H1 (cell line): ENCODE results near the gene MYO5B. TPM values are rescaled to one million over a fixed set of nuclear protein-coding genes. Genes with fewer than 3 reads are reported as not detected.

Experiments
- CTCF ChIA-PET: fragments of 300-600 bp; sonication (Branson Sonifier 250); formaldehyde crosslinking; loops from one replicate; lab custom pipeline; 2021; ENCODE audit not compliant: partially characterized antibody; lab: Charles Lee
- POLR2A ChIA-PET: fragments of 300-600 bp; sonication (Branson Sonifier 250); formaldehyde crosslinking; loops from one replicate; lab custom pipeline; 2021; ENCODE audit warnings: inconsistent platforms; ENCODE audit not compliant: partially characterized antibody; lab: Charles Lee
- DNase-seq, 2 experiments: peaks; one replicate each; pipeline versions ENCODE4 v3.0.0 to v3.0.0-alpha.2; 2010 to 2022; ENCODE audit warnings: low spot score in 2 of 2, low read depth in 1 of 2, mixed read lengths in 1 of 2
- FAIRE-seq: peaks from 2 replicates; lab custom pipeline; 2011; peaks lifted over from hg19 to GRCh38; lab: Jason Lieb, UNC
- H2AFZ ChIP-seq: 2 replicates; pipeline ENCODE4 v1.8.1; 2012; ENCODE audit warnings: low read length, inconsistent platforms
- H2AK5ac ChIP-seq: 2 replicates; pipeline ENCODE4 v1.6.1; 2013; ENCODE audit warnings: low read depth, low read length
- H2BK120ac ChIP-seq: replicated peaks from 2 replicates; pipeline ENCODE3; 2013; ENCODE audit warnings: low read depth, low read length, inconsistent platforms
- H2BK12ac ChIP-seq: 2 replicates; pipeline ENCODE4 v1.6.1; 2013; ENCODE audit warnings: low read depth, low read length
- H2BK15ac ChIP-seq: 2 replicates; pipeline ENCODE4 v1.6.1; 2013; ENCODE audit warnings: low read length
- H2BK20ac ChIP-seq: 2 replicates; pipeline ENCODE4 v1.6.1; 2013; ENCODE audit warnings: low read length
- H2BK5ac ChIP-seq: 2 replicates; pipeline ENCODE4 v1.6.1; 2013; ENCODE audit warnings: low read depth, low read length
- H3K14ac ChIP-seq: 2 replicates; pipeline ENCODE4 v1.6.1; 2013; ENCODE audit warnings: inconsistent platforms; ENCODE audit not compliant: insufficient read length
- H3K18ac ChIP-seq: 2 replicates; pipeline ENCODE4 v1.6.1; 2013; ENCODE audit warnings: low read length; ENCODE audit errors: extremely low read depth
- H3K23ac ChIP-seq: 2 replicates; pipeline ENCODE4 v1.6.1; 2013; ENCODE audit warnings: inconsistent platforms; ENCODE audit not compliant: insufficient read length
- H3K23me2 ChIP-seq: 2 replicates; pipeline ENCODE4 v1.6.1; 2013; ENCODE audit warnings: low read depth, low read length
- H3K27ac ChIP-seq: 2 replicates; pipeline ENCODE4 v1.6.1; 2011; ENCODE audit warnings: low read depth, low read length, inconsistent platforms
- H3K27me3 ChIP-seq, 4 experiments: replicated peaks in 1 of 4; 1 replicate in 1 of 4; 2 replicates in 3 of 4; pipeline versions ENCODE4 v1.6.1 to v1.8.1; 2011 to 2013; ENCODE audit warnings: low read length in 3 of 4, mild to moderate bottlenecking in 3 of 4, inconsistent platforms in 2 of 4, mixed read lengths in 2 of 4, moderate library complexity in 1 of 4; ENCODE audit not compliant: control insufficient read depth in 3 of 4, insufficient read depth in 3 of 4; ENCODE audit errors: extremely low read depth in 1 of 4
- H3K36me3 ChIP-seq, 4 experiments: 2 replicates each; pipeline versions ENCODE4 v1.6.1 to v1.8.1; 2011 to 2013; ENCODE audit warnings: mild to moderate bottlenecking in 4 of 4, low read length in 3 of 4, moderate library complexity in 2 of 4, control low read depth in 1 of 4, inconsistent platforms in 1 of 4; ENCODE audit not compliant: insufficient read depth in 4 of 4, control insufficient read depth in 2 of 4
- H3K4ac ChIP-seq: replicated peaks from 2 replicates; pipeline ENCODE3; 2013; ENCODE audit warnings: low read length, low read depth, mixed read lengths, inconsistent platforms; ENCODE audit not compliant: insufficient read length
- H3K4me1 ChIP-seq, 4 experiments: replicated peaks in 1 of 4; 1 replicate in 1 of 4; 2 replicates in 3 of 4; pipeline versions ENCODE4 v1.6.1 to v1.8.1; 2011 to 2013; ENCODE audit warnings: low read length in 3 of 4, inconsistent platforms in 2 of 4, mixed read lengths in 1 of 4; ENCODE audit not compliant: insufficient read depth in 4 of 4, control insufficient read depth in 3 of 4
- H3K4me2 ChIP-seq, 2 experiments: 2 replicates each; pipeline versions ENCODE4 v1.6.1 to v1.8.1; 2011 to 2013; ENCODE audit warnings: low read depth in 2 of 2, low read length in 2 of 2, control low read depth in 1 of 2, inconsistent platforms in 1 of 2, mild to moderate bottlenecking in 1 of 2; ENCODE audit not compliant: insufficient read depth in 1 of 2
- H3K4me3 ChIP-seq, 4 experiments: fragments of 200-600, 300-600 bp in 1 of 4; sonication (generic), shearing (Covaris generic), sonication (Bioruptor Twin) in 1 of 4; 2 replicates each; pipeline versions ENCODE4 v1.5.1 to v1.8.1; 2011 to 2016; ENCODE audit warnings: low read length in 4 of 4, low read depth in 3 of 4, control low read depth in 2 of 4, inconsistent platforms in 2 of 4, mild to moderate bottlenecking in 2 of 4, mixed read lengths in 1 of 4, moderate library complexity in 1 of 4; ENCODE audit not compliant: insufficient read depth in 2 of 4; ENCODE audit errors: extremely low read depth in 1 of 4
- H3K56ac ChIP-seq: replicated peaks from 2 replicates; pipeline ENCODE3; 2013; ENCODE audit warnings: low read depth, mild to moderate bottlenecking, mixed read lengths, low read length, inconsistent platforms; ENCODE audit not compliant: insufficient read length
- H3K79me1 ChIP-seq: 2 replicates; pipeline ENCODE4 v1.6.1; 2013; ENCODE audit warnings: low read depth, low read length, control low read depth
- H3K79me2 ChIP-seq, 2 experiments: 2 replicates each; pipeline versions ENCODE4 v1.6.1 to v1.8.1; 2012 to 2013; ENCODE audit warnings: low read length in 2 of 2, mild to moderate bottlenecking in 2 of 2, inconsistent platforms in 1 of 2; ENCODE audit not compliant: insufficient read depth in 2 of 2, control insufficient read depth in 1 of 2
- H3K9ac ChIP-seq, 4 experiments: replicated peaks in 1 of 4; 1 replicate in 1 of 4; 2 replicates in 3 of 4; pipeline versions ENCODE4 v1.6.1 to v1.8.1; 2011 to 2013; ENCODE audit warnings: low read depth in 3 of 4, low read length in 3 of 4, control low read depth in 2 of 4, mild to moderate bottlenecking in 2 of 4, moderate library complexity in 2 of 4, inconsistent platforms in 1 of 4; ENCODE audit errors: extremely low read depth in 1 of 4
- H3K9me3 ChIP-seq, 2 experiments: 2 replicates each; pipeline versions ENCODE4 v1.6.1 to v1.8.1; 2012 to 2013; ENCODE audit warnings: mild to moderate bottlenecking in 2 of 2, moderate library complexity in 2 of 2, control low read depth in 1 of 2, inconsistent platforms in 1 of 2, low read depth in 1 of 2, low read length in 1 of 2, mixed read lengths in 1 of 2; ENCODE audit not compliant: insufficient read depth in 2 of 2
- H4K20me1 ChIP-seq, 2 experiments: replicated peaks in 1 of 2; 2 replicates each; pipeline versions ENCODE3 to v1.8.1; 2011 to 2013; ENCODE audit warnings: inconsistent platforms in 2 of 2, low read length in 2 of 2, mild to moderate bottlenecking in 1 of 2; ENCODE audit not compliant: insufficient read depth in 2 of 2, control insufficient read depth in 1 of 2
- H4K5ac ChIP-seq: 2 replicates; pipeline ENCODE4 v1.6.1; 2013; ENCODE audit warnings: low read length, low read depth, mixed read lengths, inconsistent platforms; ENCODE audit not compliant: insufficient read length
- H4K8ac ChIP-seq: 2 replicates; pipeline ENCODE4 v1.8.0; 2013; ENCODE audit warnings: mild to moderate bottlenecking, moderate library complexity, low read length, inconsistent platforms; ENCODE audit not compliant: insufficient read depth; ENCODE audit errors: extremely low read depth
- H4K91ac ChIP-seq: replicated peaks from 2 replicates; pipeline ENCODE3; 2013; ENCODE audit warnings: low read length, mixed read lengths, inconsistent platforms; ENCODE audit not compliant: insufficient read length
- BRCA1 ChIP-seq: IDR thresholded peaks from 2 replicates; pipeline ENCODE4 v1.6.1; 2012; ENCODE audit warnings: low read depth, low read length, improper control_type of control experiment
- CTCF ChIP-seq, 3 experiments: IDR thresholded peaks; 1 replicate in 2 of 3; 2 replicates in 1 of 3; pipeline versions ENCODE4 v1.5.1 to v1.6.1; 2011; ENCODE audit warnings: low read length in 3 of 3, mild to moderate bottlenecking in 3 of 3, inconsistent platforms in 2 of 3, low read depth in 1 of 3, moderate library complexity in 1 of 3; ENCODE audit not compliant: insufficient read depth in 1 of 3; ENCODE audit errors: control extremely low read depth in 1 of 3
- JUND ChIP-seq: IDR thresholded peaks from 2 replicates; pipeline ENCODE4 v1.6.1; 2011; ENCODE audit warnings: mild to moderate bottlenecking, improper control_type of control experiment, low read length
- WGBS, 2 experiments: shearing (Covaris generic) in 1 of 2; methylation state at CpG; one replicate each; pipeline versions ENCODE4 v1.1.6 to v1.1.7; 2013 to 2015; ENCODE audit warnings: low lambda C conversion rate in 2 of 2, mixed read lengths in 2 of 2, inconsistent platforms in 1 of 2, low coverage in 1 of 2, missing lambda C conversion rate in 1 of 2; ENCODE audit not compliant: insufficient replicate concordance in 2 of 2, insufficient coverage in 1 of 2, insufficient read length in 1 of 2; ENCODE audit errors: extremely low coverage in 1 of 2, missing lambda C conversion rate in 1 of 2; 5-methylcytosine and 5-hydroxymethylcytosine counted together
- polyA plus RNA-seq, 7 experiments: library from polyadenylated mRNA; depleted of rRNA in 3 of 7; stranded (reverse) in 5 of 7; unstranded in 2 of 7; fragments of >200 nt in 5 of 7; fragments of 200-250 nt in 2 of 7; gene quantifications; 1 replicate in 5 of 7; 2 replicates in 1 of 7; 4 replicates in 1 of 7; pipeline versions ENCODE4 v1.2.1 to v1.2.3, GENCODE V29; 2011 to 2013; ENCODE audit warnings: missing spikeins in 2 of 7, mixed read lengths in 2 of 7
- total RNA-seq: library from RNA; stranded (reverse); fragmentation: NEBNext Ultra II Directional; extraction: Animal tissue kit (Norgen Biotek cat#: 25700); gene quantifications from 2 replicates; pipeline ENCODE4 v1.2.1, GENCODE V29; 2021

Gene MYO5B
- total and polyA plus RNA-seq, 2 of the 8 experiments (the other 6 are each of a cell fraction or from before 2014, with no cell fraction given), result 6.4 to 7.7 TPM

GRCh38 chr18:50030146-50030545, 164.8 kb downstream of the MYO5B start:
- 81% methylated on average over 4 of the region's 4 CpGs; no CpG with 5 or more reads in 1 of the 2 experiments for WGBS, 2 experiments
- Histone ChIP-seq H2BK20ac (no peak overlapping the region), H3K23ac (no peak overlapping the region), H4K91ac (no peak overlapping the region), H3K79me2 (no peaks in the 10 kb centered on the region), H2AFZ (no peak overlapping the region), H3K4me1 (no peaks in the 10 kb centered on the region), H3K23me2 (no peaks in the 10 kb centered on the region), H2BK120ac (no peak overlapping the region), H4K8ac (no peak overlapping the region), H3K27ac (no peak overlapping the region), H3K56ac (no peak overlapping the region), H3K9ac (no peak overlapping the region), H3K18ac (no peak overlapping the region), H2BK12ac (no peak overlapping the region), H4K5ac (no peak overlapping the region), H3K14ac (no peak overlapping the region), H3K9me3 (no peaks in the 10 kb centered on the region), H3K79me1 (no peaks in the 10 kb centered on the region), H2AK5ac (no peak overlapping the region), H3K4me2 (no peak overlapping the region), H2BK5ac (no peak overlapping the region), H3K4ac (no peak overlapping the region), H3K36me3 (no peaks in the 10 kb centered on the region), H3K27me3 (no peaks in the 10 kb centered on the region), H3K4me3 (no peak overlapping the region), H4K20me1 (no peaks in the 10 kb centered on the region), H2BK15ac (no peak overlapping the region)
- POLR2A ChIA-PET, result no interaction called here
- DNase-seq, result no peak
- TF ChIP-seq JUND (no peak), CTCF (IDR thresholded peaks at IDR 0.05; ENCODE audit: control extremely low read depth in 1 of 3, insufficient read depth in 1 of 3, low read depth in 1 of 3, low read length in 3 of 3) (no peak), BRCA1 (no peak)
- CTCF ChIA-PET, result interaction anchor here (1.5 kb wide), 1 partner anchor 174 kb away, joined by 3 read pairs; no protein-coding TSS in a partner anchor
- no peak for FAIRE-seq
